Hair follicular keratinocyte (primary cell): Measurements from ENCODE around the gene SARS2. TPM values are rescaled to one million over a fixed set of nuclear protein-coding genes. Genes with fewer than 3 reads are reported as not detected.

Experiments
- total RNA-seq: library from RNA; depleted of rRNA; stranded (reverse); fragments of >200 nt; gene quantifications from 2 replicates; pipeline ENCODE4 v1.2.3, GENCODE V29; 2015

The SARS2 gene
- total RNA-seq: 30.1 and 45.1 TPM in 2 replicates

GRCh38 chr19:38929929-38930775, at the start of gene SARS2:
Gene SARS2 (minus strand): TSS chr19:38930763. CDS start chr19:38930736, 27 bp downstream.

GRCh38 chr19:38975214-38975860, 44.8 kb upstream of the SARS2 start, which contains the start of gene FBXO17:
Gene FBXO17 (minus strand): TSS chr19:38975742. CDS start chr19:38950319, 25,423 bp downstream.

GRCh38 chr19:38930776-38931520, 385 bp upstream of the SARS2 start, which contains the start of gene MRPS12:
Gene MRPS12 (plus strand): TSS chr19:38930944. CDS start chr19:38931295, 351 bp downstream.

GRCh38 chr19:38899447-38900201, 30.9 kb downstream of the SARS2 start, which contains the start of the genes NFKBIB and SIRT2:
Gene NFKBIB (plus strand): TSS chr19:38899969. CDS start chr19:38900033, 64 bp downstream.
Gene SIRT2 (minus strand): TSS chr19:38899618. CDS start chr19:38899521, 97 bp downstream.

GRCh38 chr19:38877781-38878574, 52.6 kb downstream of the SARS2 start, which contains the start of gene RINL:
Gene RINL (minus strand): TSS chr19:38878275. CDS start chr19:38876742, 1,533 bp downstream.

Other genes starting within 250 kb of the SARS2 start
- gene CAPN12, start 186.3 kb downstream of the SARS2 start, total RNA-seq: 9.0 and 11.1 TPM in 2 replicates
- not detected in 2 replicates for gene LGALS7, start 157.2 kb downstream of the SARS2 start, total RNA-seq
- 235 and 1,076 TPM in 2 replicates for gene LGALS7B, start 141.6 kb downstream of the SARS2 start, total RNA-seq
- gene LGALS4, start 117.8 kb downstream of the SARS2 start, total RNA-seq: not detected in 2 replicates
- gene ECH1, start 99.0 kb downstream of the SARS2 start, total RNA-seq: 43.7 and 53.1 TPM in 2 replicates
- 176 and 276 TPM in 2 replicates for gene HNRNPL, start 80.8 kb downstream of the SARS2 start, total RNA-seq
- gene RINL, start 52.5 kb downstream of the SARS2 start, total RNA-seq: 7.9 and 12.2 TPM in 2 replicates
- 48.7 and 64.2 TPM in 2 replicates for gene SIRT2, start 31.1 kb downstream of the SARS2 start, total RNA-seq
- 21.0 and 31.2 TPM in 2 replicates for gene NFKBIB, start 30.8 kb downstream of the SARS2 start, total RNA-seq
- not detected in 2 replicates for gene CCER2, start 18.6 kb downstream of the SARS2 start, total RNA-seq
- 57.1 and 114 TPM in 2 replicates for gene MRPS12, start 181 bp upstream of the SARS2 start, total RNA-seq
- 19.6 and 24.5 TPM in 2 replicates for gene FBXO17, start 45.0 kb upstream of the SARS2 start, total RNA-seq
- 11.3 and 16.8 TPM in 2 replicates for gene FBXO27, start 101.8 kb upstream of the SARS2 start, total RNA-seq
- 3.0 and 3.7 TPM in 2 replicates for gene ACP7, start 153.6 kb upstream of the SARS2 start, total RNA-seq
- 12.6 and 13.7 TPM in 2 replicates for gene PAK4, start 195.0 kb upstream of the SARS2 start, total RNA-seq